Psoas muscle (tissue), 8 donors: ENCODE data around the gene ANXA8. TPM values are rescaled to one million over a fixed set of nuclear protein-coding genes. Genes with fewer than 3 reads are reported as not detected.

Experiments used
- ATAC-seq, 4 donors: fragments of 200-7000 bp; cut with Tn5 transposase; one replicate each; pipeline ENCODE4 v1.9.1; 2020; ENCODE audit warnings: moderate library complexity in 3 of 4, mild to moderate bottlenecking in 2 of 4
- DNase-seq, 2 donors: peaks; one replicate each; pipeline ENCODE4 v3.0.0-alpha.2; 2020
- H3K27ac ChIP-seq: fragments of 200-600 bp; one replicate; pipeline ENCODE4 v1.8.0; 2022
- H3K27me3 ChIP-seq, 3 donors: fragments of 200-600 bp in 1 of 3; one replicate each; pipeline versions ENCODE4 v1.6.1 to v1.8.0; 2013 to 2022; ENCODE audit warnings: low read length in 2 of 3, mild to moderate bottlenecking in 2 of 3, moderate library complexity in 1 of 3; ENCODE audit not compliant: insufficient read depth in 3 of 3
- H3K36me3 ChIP-seq, 2 donors: fragments of 200-600 bp in 1 of 2; one replicate each; pipeline versions ENCODE4 v1.6.1 to v1.8.0; 2013 to 2022; ENCODE audit warnings: low read depth in 1 of 2, mild to moderate bottlenecking in 1 of 2, moderate library complexity in 1 of 2; ENCODE audit not compliant: insufficient read depth in 1 of 2
- H3K4me1 ChIP-seq: fragments of 200-600 bp; one replicate; pipeline ENCODE4 v1.8.0; 2022
- H3K4me3 ChIP-seq: fragments of 200-600 bp; one replicate; pipeline ENCODE4 v1.8.0; 2022; ENCODE audit warnings: mild to moderate bottlenecking
- H3K9me3 ChIP-seq: fragments of 200-600 bp; one replicate; pipeline ENCODE4 v1.8.0; 2022
- CTCF ChIP-seq: fragments of 200-600 bp; IDR thresholded peaks from one replicate; pipeline ENCODE4 v1.8.0; 2022; ENCODE audit warnings: antibody characterized with exemption
- WGBS, 3 donors: extraction: QIAGEN DNeasy Blood & Tissue Kit; methylation state at CpG; one replicate each; pipeline versions ENCODE4 v1.1.6 to v1.1.7; 2013; 5-methylcytosine and 5-hydroxymethylcytosine counted together
- intact Hi-C, 2 donors: fragments of 100-400 bp; cut with DNase I; formaldehyde crosslinking; loops; one replicate each; pipeline versions ENCODE4 v1.11.0 to v1.14.2; 2022
- polyA plus RNA-seq, 3 donors: library from polyadenylated mRNA; stranded (reverse); fragments of 200-250 nt; gene quantifications; one replicate each; pipeline ENCODE4 v1.2.3, GENCODE V29; 2013
- total RNA-seq, 4 donors: library from RNA; stranded (reverse); fragmentation: NEBNext Ultra II Directional in 2 of 4; extraction: Animal tissue kit (Norgen Biotek cat#: 25700) in 2 of 4; gene quantifications; one replicate each; pipeline versions ENCODE4 v1.2.1 to v1.2.4, GENCODE V29; 2021 to 2023
- donor health status: healthy with polysubstance abuse.
- donor health status: DM: no; HTN: no; CAD: no; lungs with moderate emphysema.
- donor health status: Bipolar disorder and iron deficiency.
- donor health status: healthy.
- donor health status: DM: yes; HTN: yes; CAD: no.
- donor health status: DM: no; HTN: no; CAD: no.
- donor health status: DM: no; HTN: no; CAD: no.
- donor health status: DM: yes; HTN: yes; CAD: no.

Gene ANXA8
- total and polyA plus RNA-seq, 7 donors = 0.03 to 0.17 (median 0.07) TPM; not detected in 3

- no peak overlapping the region for H3K27ac ChIP-seq
- no peaks in the 10 kb centered on the region for H3K36me3 ChIP-seq
- no peaks in the 10 kb centered on the region for H3K4me1 ChIP-seq
- H3K27me3 ChIP-seq = no peaks in the 10 kb centered on the region
- H3K4me3 ChIP-seq = no peak overlapping the region
- H3K9me3 ChIP-seq = peaks cover 6% of the 10 kb centered on the region
- intact Hi-C loops = no loop called here
- TF ChIP-seq CTCF = no peak
- DNase-seq (no peak), ATAC-seq (no peak)
- WGBS, 3 donors = 73 to 78% (median 77%) methylated on average over 5 of the region's 5 CpGs
Measured at GRCh38 chr10:47442351-47442750, 41.6 kb downstream of the ANXA8 start.

- ATAC-seq = no peak
- intact Hi-C loops = no loop called here
- TF ChIP-seq CTCF = no peak
Measured at GRCh38 chr10:47441938-47442337, 42.0 kb downstream of the ANXA8 start.

GRCh38 chr10:47440207-47440606 is 43.7 kb downstream of the ANXA8 start:
- Histone ChIP-seq H3K27ac (no peak overlapping the region), H3K4me1 (no peaks in the 10 kb centered on the region), H3K9me3 (peaks cover 6% of the 10 kb centered on the region), H3K36me3 (no peaks in the 10 kb centered on the region), H3K4me3 (no peak overlapping the region), H3K27me3 (no peaks in the 10 kb centered on the region)
- intact Hi-C loops = no loop called here
- TF ChIP-seq CTCF = no peak
- ATAC-seq (no peak), DNase-seq (no peak)
- 89 to 90% (median 90%) methylated on average over 4 of the region's 4 CpGs for WGBS, 3 donors

More at GRCh38 chr10:47441938-47442337, 42.0 kb downstream of the ANXA8 start:
- H3K36me3 ChIP-seq = no peaks in the 10 kb centered on the region
- H3K27me3 ChIP-seq = no peaks in the 10 kb centered on the region
- WGBS, 3 donors = 59 to 78% (median 70%) methylated on average over 4 of the region's 4 CpGs
- H3K4me3 ChIP-seq = no peak overlapping the region
- H3K9me3 ChIP-seq = peaks cover 6% of the 10 kb centered on the region
- H3K4me1 ChIP-seq = no peaks in the 10 kb centered on the region
- no peak for DNase-seq
- no peak overlapping the region for H3K27ac ChIP-seq

GRCh38 chr10:47438857-47439474 is 44.9 kb downstream of the ANXA8 start:
- intact Hi-C loops = no loop called here
- Histone ChIP-seq H3K27ac (no peak overlapping the region), H3K36me3 (no peaks in the 10 kb centered on the region), H3K27me3 (no peaks in the 10 kb centered on the region), H3K4me3 (no peak overlapping the region), H3K4me1 (no peaks in the 10 kb centered on the region), H3K9me3 (peaks cover 6% of the 10 kb centered on the region)
- DNase-seq (no peak), ATAC-seq (no peak)
- 55 to 59% (median 56%) methylated on average over 6 of the region's 6 CpGs for WGBS, 3 donors
- no peak for TF ChIP-seq CTCF

GRCh38 chr10:47435081-47435480 is 48.8 kb downstream of the ANXA8 start:
- Histone ChIP-seq H3K4me3 (no peak overlapping the region), H3K27me3 (no peaks in the 10 kb centered on the region), H3K4me1 (no peaks in the 10 kb centered on the region), H3K27ac (no peak overlapping the region), H3K9me3 (peaks cover 6% of the 10 kb centered on the region), H3K36me3 (no peaks in the 10 kb centered on the region)
- intact Hi-C loops = no loop called here
- ATAC-seq (no peak), DNase-seq (no peak)
- no peak for TF ChIP-seq CTCF
